HL-60 (cell line): ENCODE measurements around the gene UBXN11.

Experiments
- CTCF ChIP-seq: IDR thresholded peaks from one replicate; pipeline ENCODE4 v1.5.1; 2011; ENCODE audit warnings: low read length, control low read depth, inconsistent platforms; ENCODE audit not compliant: insufficient read depth
- POLR2AphosphoS5 ChIP-seq: IDR thresholded peaks from 2 replicates; pipeline ENCODE4 v1.6.1; 2012; ENCODE audit warnings: low read depth

- TF ChIP-seq CTCF: no peak
- TF ChIP-seq POLR2AphosphoS5: no peak
These were observed 33.6 kb upstream of the UBXN11 start for GRCh38 chr1:26340047-26340481.
